Fibroblast of villous mesenchyme (primary cell): ENCODE measurements around the gene PIK3R2. TPM values are rescaled to one million over a fixed set of nuclear protein-coding genes. Genes with fewer than 3 reads are reported as not detected.
"Not testable (repeated sequence)": the region's sequence is repeated elsewhere in the genome, so short reads cannot be mapped to it uniquely, and the experiment has no call there.

Experiments
- DNase-seq: peaks from one replicate; pipeline ENCODE4 v3.0.0-alpha.2; 2010; ENCODE audit warnings: low read depth
- H3K4me3 ChIP-seq: 2 replicates; pipeline ENCODE4 v1.5.1; 2011; ENCODE audit warnings: low read depth, mild to moderate bottlenecking, low read length
- total RNA-seq: library from RNA; depleted of rRNA; stranded (reverse); fragments of >200 nt; gene quantifications from 2 replicates; pipeline ENCODE4 v1.2.3, GENCODE V29; 2012
- TF ChIP-seq, protein P1 (sequence below): IDR thresholded peaks from 2 replicates; pipeline ENCODE4 v1.5.1; 2012; ENCODE audit warnings: low read depth, mild to moderate bottlenecking, low read length; ENCODE audit not compliant: insufficient read depth

PIK3R2 gene
- total RNA-seq, 1 donor, result 30.7 TPM

DNA sequence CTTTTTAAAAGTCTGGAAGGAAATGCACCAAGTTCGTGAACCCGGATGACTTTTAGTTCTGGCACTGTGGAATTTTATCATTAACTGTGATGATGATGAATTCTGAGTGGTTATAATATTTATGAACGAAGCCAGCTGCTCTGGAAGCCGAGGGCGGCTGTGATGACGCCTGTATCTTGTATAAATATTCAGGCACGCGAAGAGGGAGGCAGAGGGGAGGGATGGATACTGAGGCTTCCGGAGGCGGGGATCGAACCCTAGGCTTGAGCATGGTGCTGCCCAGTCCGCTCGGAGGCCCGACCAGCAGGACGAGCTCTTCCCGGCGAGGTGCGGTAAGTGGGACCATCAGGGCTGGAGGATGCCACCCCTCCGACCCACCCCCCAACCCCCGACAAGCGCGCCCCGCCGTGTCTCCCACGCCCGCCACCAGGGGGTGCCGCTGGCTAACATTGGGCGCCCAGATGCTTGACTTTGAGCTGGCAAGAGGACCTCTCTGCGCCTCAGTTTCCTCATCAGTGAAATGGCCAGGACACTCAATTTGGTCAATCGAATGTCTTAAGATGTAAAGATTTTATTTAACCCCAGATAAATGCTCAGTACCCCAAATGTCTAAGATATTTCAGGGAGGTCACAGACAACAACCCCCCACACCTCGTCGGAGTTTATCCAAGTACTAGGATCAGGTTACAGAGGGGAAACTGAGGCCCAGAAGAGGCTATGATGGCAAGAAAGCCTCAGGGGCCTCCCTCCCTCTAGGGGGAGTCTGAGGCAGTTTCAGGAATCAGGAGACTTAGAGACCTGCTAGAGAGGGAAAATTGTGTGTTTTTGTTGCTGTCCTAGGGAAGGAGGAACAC is 55.4 kb downstream of the PIK3R2 start:
- TF ChIP-seq, protein P1, sequence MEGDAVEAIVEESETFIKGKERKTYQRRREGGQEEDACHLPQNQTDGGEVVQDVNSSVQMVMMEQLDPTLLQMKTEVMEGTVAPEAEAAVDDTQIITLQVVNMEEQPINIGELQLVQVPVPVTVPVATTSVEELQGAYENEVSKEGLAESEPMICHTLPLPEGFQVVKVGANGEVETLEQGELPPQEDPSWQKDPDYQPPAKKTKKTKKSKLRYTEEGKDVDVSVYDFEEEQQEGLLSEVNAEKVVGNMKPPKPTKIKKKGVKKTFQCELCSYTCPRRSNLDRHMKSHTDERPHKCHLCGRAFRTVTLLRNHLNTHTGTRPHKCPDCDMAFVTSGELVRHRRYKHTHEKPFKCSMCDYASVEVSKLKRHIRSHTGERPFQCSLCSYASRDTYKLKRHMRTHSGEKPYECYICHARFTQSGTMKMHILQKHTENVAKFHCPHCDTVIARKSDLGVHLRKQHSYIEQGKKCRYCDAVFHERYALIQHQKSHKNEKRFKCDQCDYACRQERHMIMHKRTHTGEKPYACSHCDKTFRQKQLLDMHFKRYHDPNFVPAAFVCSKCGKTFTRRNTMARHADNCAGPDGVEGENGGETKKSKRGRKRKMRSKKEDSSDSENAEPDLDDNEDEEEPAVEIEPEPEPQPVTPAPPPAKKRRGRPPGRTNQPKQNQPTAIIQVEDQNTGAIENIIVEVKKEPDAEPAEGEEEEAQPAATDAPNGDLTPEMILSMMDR, result peak; percentile 51
- DNase-seq, result peak; percentile 88
- no peak overlapping the region for H3K4me3 ChIP-seq

- not testable (repeated sequence) for H3K4me3 ChIP-seq, DNase-seq
These were observed 56.9 kb downstream of the PIK3R2 start for GRCh38 chr19:18209912-18210311.

DNA sequence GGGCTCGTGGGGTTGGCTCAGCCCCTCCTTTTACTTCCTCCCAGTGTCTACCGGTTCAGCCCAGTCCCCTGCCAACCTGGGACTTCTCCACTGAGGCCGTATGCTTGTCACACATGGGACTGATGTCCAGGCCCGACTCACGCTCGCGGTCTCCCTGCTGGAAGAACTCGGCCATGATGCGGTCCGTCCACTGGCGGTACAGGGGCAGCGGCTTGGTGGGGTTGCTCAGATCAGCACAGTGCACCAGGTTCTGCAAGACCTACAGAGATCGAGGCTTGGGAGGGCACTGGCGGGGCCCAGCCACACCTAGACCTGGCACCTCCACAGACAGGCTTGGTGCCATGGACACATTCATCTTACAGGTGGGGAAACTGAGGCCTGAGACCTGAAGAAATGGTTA is 58.7 kb downstream of the PIK3R2 start:
- TF ChIP-seq, protein P1, result no peak
- DNase-seq, result no peak

GRCh38 chr19:18214779-18215433 is 61.9 kb downstream of the PIK3R2 start:
- H3K4me3 ChIP-seq, result no peak overlapping the region
- TF ChIP-seq, protein P1, result no peak
- DNase-seq, result no peak

More for the DNA sequence above, 58.7 kb downstream of the PIK3R2 start:
- H3K4me3 ChIP-seq, result no peak overlapping the region

GRCh38 chr19:18216789-18217188 is 63.8 kb downstream of the PIK3R2 start:
- H3K4me3 ChIP-seq, result no peak overlapping the region
- TF ChIP-seq, protein P1, result no peak
- DNase-seq, result no peak

DNA sequence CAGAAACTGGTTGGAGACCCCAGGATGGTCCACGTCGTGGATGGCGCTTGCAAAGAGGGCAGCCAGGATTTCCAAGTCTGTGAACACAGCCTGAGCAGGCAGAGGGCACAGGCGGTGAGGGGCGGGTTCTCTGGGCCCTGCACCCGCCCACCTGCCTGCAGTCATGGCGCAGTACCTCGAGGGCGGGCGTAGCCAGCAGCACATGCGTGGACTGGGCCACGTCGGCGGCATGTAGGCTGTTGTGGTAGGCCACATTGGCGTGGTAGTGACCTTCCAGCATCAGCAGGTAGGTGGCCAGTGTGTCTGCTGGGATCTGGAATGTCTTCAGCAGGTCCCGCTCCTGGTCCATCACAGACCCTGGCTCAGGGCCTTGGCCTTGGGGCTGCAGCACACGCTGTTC is 65.2 kb downstream of the PIK3R2 start:
- TF ChIP-seq, protein P1, result no peak
- no peak for DNase-seq
- H3K4me3 ChIP-seq, result no peak overlapping the region

- TF ChIP-seq, protein P1, result no peak
- no peak for DNase-seq
- no peak overlapping the region for H3K4me3 ChIP-seq
These were observed 65.6 kb downstream of the PIK3R2 start for GRCh38 chr19:18218600-18218999.
